GM12872 (cell line): Measurements from ENCODE around the gene FIZ1.

ENCODE experiments used
- TF ChIP-seq, protein P1 (sequence below): IDR thresholded peaks from 3 replicates; pipeline ENCODE4 v1.5.1; 2011; ENCODE audit warnings: low read depth, mild to moderate bottlenecking, low read length, moderate library complexity; ENCODE audit not compliant: insufficient read depth

Gene FIZ1

GRCh38 chr19:55621205-55621672 lies 21.9 kb upstream of the FIZ1 start:
- TF ChIP-seq, protein P1, sequence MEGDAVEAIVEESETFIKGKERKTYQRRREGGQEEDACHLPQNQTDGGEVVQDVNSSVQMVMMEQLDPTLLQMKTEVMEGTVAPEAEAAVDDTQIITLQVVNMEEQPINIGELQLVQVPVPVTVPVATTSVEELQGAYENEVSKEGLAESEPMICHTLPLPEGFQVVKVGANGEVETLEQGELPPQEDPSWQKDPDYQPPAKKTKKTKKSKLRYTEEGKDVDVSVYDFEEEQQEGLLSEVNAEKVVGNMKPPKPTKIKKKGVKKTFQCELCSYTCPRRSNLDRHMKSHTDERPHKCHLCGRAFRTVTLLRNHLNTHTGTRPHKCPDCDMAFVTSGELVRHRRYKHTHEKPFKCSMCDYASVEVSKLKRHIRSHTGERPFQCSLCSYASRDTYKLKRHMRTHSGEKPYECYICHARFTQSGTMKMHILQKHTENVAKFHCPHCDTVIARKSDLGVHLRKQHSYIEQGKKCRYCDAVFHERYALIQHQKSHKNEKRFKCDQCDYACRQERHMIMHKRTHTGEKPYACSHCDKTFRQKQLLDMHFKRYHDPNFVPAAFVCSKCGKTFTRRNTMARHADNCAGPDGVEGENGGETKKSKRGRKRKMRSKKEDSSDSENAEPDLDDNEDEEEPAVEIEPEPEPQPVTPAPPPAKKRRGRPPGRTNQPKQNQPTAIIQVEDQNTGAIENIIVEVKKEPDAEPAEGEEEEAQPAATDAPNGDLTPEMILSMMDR: no peak

DNA sequence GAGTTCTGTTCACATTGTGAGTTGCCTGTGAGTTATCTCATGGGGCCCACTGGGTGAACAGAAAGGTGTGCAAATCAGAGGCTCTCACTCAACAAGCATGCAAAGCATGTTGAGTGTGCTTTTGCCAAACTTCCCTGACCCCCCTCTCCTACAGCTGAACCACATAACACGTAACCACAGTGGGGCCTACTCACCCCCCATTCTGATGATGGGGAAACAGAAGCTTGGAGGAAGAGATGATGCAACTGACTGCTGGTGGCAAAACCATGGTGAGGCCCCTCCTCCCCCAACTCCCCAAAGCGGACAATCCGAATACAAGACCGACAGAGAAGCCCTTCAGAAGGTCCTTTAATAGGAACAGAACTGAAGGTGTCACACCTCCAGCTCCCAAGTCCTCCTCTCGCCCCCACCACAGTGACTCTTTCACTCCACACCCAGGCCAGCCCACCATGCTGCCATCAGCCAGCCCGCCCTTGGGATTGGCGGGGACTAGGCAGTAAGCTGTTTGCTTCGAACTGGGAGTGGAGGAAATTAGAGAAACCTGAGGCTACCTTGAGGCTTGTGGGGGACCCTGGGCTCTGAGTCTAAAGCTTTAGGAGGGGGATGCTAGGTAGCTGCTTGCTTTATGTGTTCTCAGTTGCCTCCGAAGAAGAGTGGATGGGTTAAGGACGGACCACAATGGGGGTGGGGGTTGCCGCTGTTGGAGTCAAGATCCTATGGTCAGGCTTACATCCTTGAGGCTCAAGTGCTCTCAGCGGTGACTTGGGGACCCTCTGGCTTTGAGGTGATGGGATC lies 21.3 kb upstream of the FIZ1 start:
- TF ChIP-seq, protein P1: no peak

GRCh38 chr19:55619286-55619685 lies 20.0 kb upstream of the FIZ1 start:
- TF ChIP-seq, protein P1: no peak

DNA sequence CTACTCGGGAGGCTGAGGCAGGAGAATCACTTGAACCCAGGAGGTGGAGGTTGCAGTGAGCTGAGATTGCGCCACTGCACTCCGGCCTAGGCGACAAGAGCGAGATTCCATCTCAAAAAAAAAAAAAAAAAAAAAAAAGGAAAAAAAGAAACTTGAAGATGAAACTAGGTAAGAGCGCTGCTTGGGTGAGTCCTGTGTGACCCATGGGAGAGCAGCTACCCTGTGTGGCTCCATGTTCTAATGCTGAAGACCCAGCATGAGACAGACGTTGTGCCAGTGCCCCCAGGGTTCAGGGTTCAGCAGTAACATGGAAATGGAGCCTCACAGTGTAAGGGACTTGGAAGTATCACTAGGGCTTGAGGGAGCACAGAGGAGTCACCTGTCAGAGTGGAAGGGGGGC lies 19.1 kb upstream of the FIZ1 start:
- TF ChIP-seq, protein P1: no peak

DNA sequence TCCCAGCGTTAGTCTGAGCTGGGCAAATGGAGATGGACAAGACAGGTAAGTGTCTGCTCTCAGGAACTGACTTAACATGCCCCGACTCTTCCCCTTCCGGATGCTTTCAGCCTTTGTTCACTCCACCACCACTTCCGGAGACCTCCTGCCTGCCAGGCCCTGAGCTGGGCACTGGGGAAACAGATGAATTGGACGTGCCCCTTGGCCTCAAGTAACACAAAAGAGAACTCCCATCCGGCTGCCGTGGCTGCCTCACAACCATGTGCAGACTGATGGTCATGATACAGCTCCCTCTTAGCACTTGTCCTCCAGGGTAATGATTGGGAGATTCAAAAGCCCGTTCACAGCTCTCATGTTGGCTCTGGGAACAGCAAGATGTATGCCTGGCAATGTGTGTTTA lies 18.1 kb upstream of the FIZ1 start:
- TF ChIP-seq, protein P1: no peak

DNA sequence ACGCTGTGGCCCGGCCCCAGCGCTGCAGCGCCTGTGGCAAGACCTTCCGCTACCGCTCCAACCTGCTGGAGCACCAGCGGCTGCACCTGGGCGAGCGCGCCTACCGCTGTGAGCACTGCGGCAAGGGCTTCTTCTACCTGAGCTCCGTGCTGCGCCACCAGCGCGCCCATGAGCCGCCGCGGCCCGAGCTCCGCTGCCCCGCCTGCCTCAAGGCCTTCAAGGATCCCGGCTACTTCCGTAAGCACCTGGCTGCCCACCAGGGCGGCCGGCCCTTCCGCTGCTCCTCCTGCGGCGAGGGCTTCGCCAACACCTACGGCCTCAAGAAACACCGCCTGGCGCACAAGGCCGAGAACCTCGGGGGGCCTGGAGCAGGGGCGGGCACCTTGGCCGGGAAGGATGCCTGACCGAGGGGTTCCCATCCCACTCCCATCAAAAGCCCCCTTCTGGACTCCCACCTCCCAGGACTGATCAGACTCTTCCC lies 17.1 kb upstream of the FIZ1 start:
- TF ChIP-seq, protein P1: no peak

DNA sequence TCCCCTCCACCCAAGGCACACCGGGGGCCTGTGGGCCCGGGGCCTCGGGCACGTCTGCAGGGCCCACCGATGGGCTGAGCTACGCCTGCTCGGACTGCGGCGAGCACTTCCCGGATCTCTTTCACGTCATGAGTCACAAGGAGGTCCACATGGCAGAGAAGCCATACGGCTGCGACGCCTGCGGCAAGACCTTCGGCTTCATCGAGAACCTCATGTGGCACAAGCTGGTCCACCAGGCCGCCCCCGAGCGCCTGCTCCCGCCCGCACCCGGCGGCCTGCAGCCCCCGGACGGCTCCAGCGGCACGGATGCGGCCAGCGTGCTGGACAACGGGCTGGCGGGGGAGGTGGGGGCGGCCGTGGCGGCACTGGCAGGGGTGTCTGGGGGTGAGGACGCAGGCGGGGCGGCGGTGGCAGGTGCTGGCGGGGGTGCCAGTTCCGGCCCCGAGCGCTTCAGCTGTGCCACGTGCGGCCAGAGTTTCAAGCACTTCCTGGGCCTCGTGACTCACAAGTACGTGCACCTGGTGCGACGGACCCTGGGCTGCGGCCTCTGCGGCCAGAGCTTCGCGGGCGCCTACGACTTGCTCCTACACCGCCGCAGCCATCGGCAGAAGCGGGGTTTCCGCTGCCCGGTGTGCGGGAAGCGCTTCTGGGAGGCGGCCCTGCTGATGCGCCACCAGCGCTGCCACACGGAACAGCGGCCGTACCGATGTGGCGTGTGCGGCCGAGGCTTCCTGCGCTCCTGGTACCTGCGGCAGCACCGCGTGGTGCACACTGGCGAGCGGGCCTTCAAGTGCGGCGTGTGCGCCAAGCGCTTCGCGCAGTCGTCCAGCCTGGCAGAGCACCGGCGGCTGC lies 16.5 kb upstream of the FIZ1 start:
- TF ChIP-seq, protein P1: no peak
